Measurements from ENCODE around the gene OR6Q1. TPM values are rescaled to one million over a fixed set of nuclear protein-coding genes. Genes with fewer than 3 reads are reported as not detected.

OR6Q1 gene
- total RNA-seq (2022; extraction: Qiagen RNA extraction; ENCODE audit: low read depth), result not detected in 5 replicates

DNA sequence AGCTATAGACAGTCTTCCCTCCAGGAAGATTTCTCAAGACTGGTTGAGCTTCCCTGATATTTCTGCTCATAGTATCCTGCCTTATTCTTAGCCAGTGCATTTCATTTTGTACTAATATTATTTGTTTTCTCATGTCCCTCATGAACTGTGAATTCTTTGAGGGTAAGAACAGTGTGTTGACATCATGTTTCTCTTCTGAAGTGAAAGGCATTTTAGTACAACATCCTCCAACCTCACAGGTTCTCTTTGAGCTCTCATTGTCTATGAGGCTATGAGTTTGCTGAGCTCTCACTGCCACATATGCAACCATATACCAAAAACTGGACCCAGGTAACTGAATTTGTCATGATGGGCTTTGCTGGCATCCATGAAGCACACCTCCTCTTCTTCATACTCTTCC, at the start of gene OR6Q1:
OR6Q1 (plus strand) TSS at position 301 of the 400 bp plus-strand sequence; CDS start at position 301, 0 bp downstream.

GRCh38 chr11:58023435-58023931, 7.3 kb upstream of the OR6Q1 start, which contains the start of gene OR9Q1:
Gene OR9Q1, plus strand, starts transcription at chr11:58023881. Its CDS starts 155,564 bp downstream, at chr11:58179445.

Other genes starting within 250 kb of the OR6Q1 start
- gene OR9Q1, start 7.1 kb upstream of the OR6Q1 start, total RNA-seq (2022; extraction: Qiagen RNA extraction; ENCODE audit: low read depth), result not detected in 5 replicates
- gene OR9I1, start 94.6 kb downstream of the OR6Q1 start, total RNA-seq (2022; extraction: Qiagen RNA extraction; ENCODE audit: low read depth), result not detected in 5 replicates
- gene OR9Q2, start 158.1 kb downstream of the OR6Q1 start, total RNA-seq (2022; extraction: Qiagen RNA extraction; ENCODE audit: low read depth), result not detected in 5 replicates
- gene OR1S2, start 173.2 kb downstream of the OR6Q1 start, total RNA-seq (2022; extraction: Qiagen RNA extraction; ENCODE audit: low read depth), result not detected in 5 replicates
- gene OR1S1, start 181.8 kb downstream of the OR6Q1 start, total RNA-seq (2022; extraction: Qiagen RNA extraction; ENCODE audit: low read depth), result not detected in 5 replicates
- gene OR10Q1, start 198.0 kb downstream of the OR6Q1 start, total RNA-seq (2022; extraction: Qiagen RNA extraction; ENCODE audit: low read depth), result not detected in 5 replicates
- gene OR10W1, start 237.3 kb downstream of the OR6Q1 start, total RNA-seq (2022; extraction: Qiagen RNA extraction; ENCODE audit: low read depth), result not detected in 5 replicates